Neural progenitor cell (in vitro differentiated cells): ENCODE data around the gene PRM1.

Source experiments
- EZH2 ChIP-seq: fragments of 200-600 bp; sonication (generic); IDR thresholded peaks from 2 replicates; pipeline ENCODE4 v1.6.1; 2017; ENCODE audit warnings: antibody characterized with exemption, mild to moderate bottlenecking, moderate library complexity
- TF ChIP-seq, protein P1 (sequence below): fragments of 200-600 bp; sonication (generic); IDR thresholded peaks from 2 replicates; pipeline ENCODE4 v1.5.1; 2017; ENCODE audit warnings: antibody characterized with exemption, mild to moderate bottlenecking

- TF ChIP-seq, protein P1, sequence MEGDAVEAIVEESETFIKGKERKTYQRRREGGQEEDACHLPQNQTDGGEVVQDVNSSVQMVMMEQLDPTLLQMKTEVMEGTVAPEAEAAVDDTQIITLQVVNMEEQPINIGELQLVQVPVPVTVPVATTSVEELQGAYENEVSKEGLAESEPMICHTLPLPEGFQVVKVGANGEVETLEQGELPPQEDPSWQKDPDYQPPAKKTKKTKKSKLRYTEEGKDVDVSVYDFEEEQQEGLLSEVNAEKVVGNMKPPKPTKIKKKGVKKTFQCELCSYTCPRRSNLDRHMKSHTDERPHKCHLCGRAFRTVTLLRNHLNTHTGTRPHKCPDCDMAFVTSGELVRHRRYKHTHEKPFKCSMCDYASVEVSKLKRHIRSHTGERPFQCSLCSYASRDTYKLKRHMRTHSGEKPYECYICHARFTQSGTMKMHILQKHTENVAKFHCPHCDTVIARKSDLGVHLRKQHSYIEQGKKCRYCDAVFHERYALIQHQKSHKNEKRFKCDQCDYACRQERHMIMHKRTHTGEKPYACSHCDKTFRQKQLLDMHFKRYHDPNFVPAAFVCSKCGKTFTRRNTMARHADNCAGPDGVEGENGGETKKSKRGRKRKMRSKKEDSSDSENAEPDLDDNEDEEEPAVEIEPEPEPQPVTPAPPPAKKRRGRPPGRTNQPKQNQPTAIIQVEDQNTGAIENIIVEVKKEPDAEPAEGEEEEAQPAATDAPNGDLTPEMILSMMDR = no peak
- no peak for TF ChIP-seq EZH2
Observed at GRCh38 chr16:11308493-11309283, 27.6 kb upstream of the PRM1 start.
